ENCODE results near the gene CDK16. TPM values are rescaled to one million over a fixed set of nuclear protein-coding genes. Genes with fewer than 3 reads are reported as not detected.

The CDK16 gene
- total RNA-seq, 6 experiments from 2014 or later = 14.6 to 37.4 (median 29.5) TPM

- Histone ChIP-seq H3K9me3 (no peaks in the 10 kb centered on the region), H3K27me3 (no peaks in the 10 kb centered on the region), H3K4me1 (no peaks in the 10 kb centered on the region), H3K36me3 (peaks cover 0 to 17% (median under 1%) of the 10 kb centered on the region in 4 donors), H3K4me3 (no peak overlapping the region), H3K27ac (no peak overlapping the region)
- DNase-seq (no peak), ATAC-seq (no peak)
- intact Hi-C loops (cut with DNase I) = no loop called here
- TF ChIP-seq, protein P1, sequence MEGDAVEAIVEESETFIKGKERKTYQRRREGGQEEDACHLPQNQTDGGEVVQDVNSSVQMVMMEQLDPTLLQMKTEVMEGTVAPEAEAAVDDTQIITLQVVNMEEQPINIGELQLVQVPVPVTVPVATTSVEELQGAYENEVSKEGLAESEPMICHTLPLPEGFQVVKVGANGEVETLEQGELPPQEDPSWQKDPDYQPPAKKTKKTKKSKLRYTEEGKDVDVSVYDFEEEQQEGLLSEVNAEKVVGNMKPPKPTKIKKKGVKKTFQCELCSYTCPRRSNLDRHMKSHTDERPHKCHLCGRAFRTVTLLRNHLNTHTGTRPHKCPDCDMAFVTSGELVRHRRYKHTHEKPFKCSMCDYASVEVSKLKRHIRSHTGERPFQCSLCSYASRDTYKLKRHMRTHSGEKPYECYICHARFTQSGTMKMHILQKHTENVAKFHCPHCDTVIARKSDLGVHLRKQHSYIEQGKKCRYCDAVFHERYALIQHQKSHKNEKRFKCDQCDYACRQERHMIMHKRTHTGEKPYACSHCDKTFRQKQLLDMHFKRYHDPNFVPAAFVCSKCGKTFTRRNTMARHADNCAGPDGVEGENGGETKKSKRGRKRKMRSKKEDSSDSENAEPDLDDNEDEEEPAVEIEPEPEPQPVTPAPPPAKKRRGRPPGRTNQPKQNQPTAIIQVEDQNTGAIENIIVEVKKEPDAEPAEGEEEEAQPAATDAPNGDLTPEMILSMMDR (IDR thresholded peaks at IDR 0.05) = no peak
- no peak for TF ChIP-seq POLR2A (IDR thresholded peaks at IDR 0.05)
- 65% methylated on average over 2 of the region's 2 CpGs for WGBS (ENCODE audit: insufficient coverage, low coverage, low lambda C conversion rate, missing lambda C conversion rate)
Measured at GRCh38 chrX:47171996-47172395, 46.5 kb upstream of the CDK16 start.

DNA sequence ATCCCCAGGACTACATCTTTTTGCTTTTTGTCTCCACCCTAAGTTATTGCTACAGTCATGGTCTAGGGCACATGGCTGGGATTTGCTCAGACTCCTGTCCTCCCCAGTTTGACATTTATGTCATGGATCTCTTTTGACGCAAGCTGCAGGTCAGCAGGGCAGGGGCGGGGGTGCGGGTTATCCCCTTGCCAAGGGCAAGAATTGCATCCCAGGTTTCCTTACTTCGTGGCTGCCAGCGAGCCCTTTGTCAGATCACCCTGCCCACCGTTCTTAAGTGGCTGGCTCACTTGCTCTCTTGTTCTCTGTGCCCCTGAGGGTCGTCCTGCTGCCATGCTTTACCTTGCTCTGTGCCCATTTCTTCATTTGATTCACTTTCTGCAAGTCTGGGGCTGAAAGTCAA, 45.9 kb upstream of the CDK16 start:
- no peak overlapping the region for H3K27ac ChIP-seq
- 48% methylated on average over 3 of the region's 7 CpGs for WGBS (ENCODE audit: insufficient coverage, low coverage, low lambda C conversion rate, missing lambda C conversion rate)
- no peaks in the 10 kb centered on the region for H3K27me3 ChIP-seq
- no peaks in the 10 kb centered on the region for H3K4me1 ChIP-seq
- intact Hi-C loops (cut with DNase I) = no loop called here
- H3K9me3 ChIP-seq = no peaks in the 10 kb centered on the region
- TF ChIP-seq POLR2A (IDR thresholded peaks at IDR 0.05) = no peak
- TF ChIP-seq, protein P1 (IDR thresholded peaks at IDR 0.05) = no peak
- no peak for DNase-seq
- H3K4me3 ChIP-seq = no peak overlapping the region
- H3K36me3 ChIP-seq = peaks cover 0 to 20% (median 3%) of the 10 kb centered on the region in 4 donors
- ATAC-seq = no peak

- no peak overlapping the region for H3K4me3 ChIP-seq
- ATAC-seq (no peak), DNase-seq (peak in 1 of 3 donors; percentile 25)
- peaks cover 0 to 26% (median 3%) of the 10 kb centered on the region in 4 donors for H3K36me3 ChIP-seq
- intact Hi-C loops (cut with DNase I) = no loop called here
- H3K27me3 ChIP-seq = no peaks in the 10 kb centered on the region
- no peak overlapping the region for H3K27ac ChIP-seq
- H3K4me1 ChIP-seq = no peaks in the 10 kb centered on the region
- H3K9me3 ChIP-seq = no peaks in the 10 kb centered on the region
- TF ChIP-seq, protein P1 (IDR thresholded peaks at IDR 0.05) = no peak
- no peak for TF ChIP-seq POLR2A (IDR thresholded peaks at IDR 0.05)
- WGBS (ENCODE audit: insufficient coverage, low coverage, low lambda C conversion rate, missing lambda C conversion rate) = 76% methylated on average over 7 of the region's 18 CpGs
Measured at GRCh38 chrX:47172971-47173792, 45.3 kb upstream of the CDK16 start.

DNA sequence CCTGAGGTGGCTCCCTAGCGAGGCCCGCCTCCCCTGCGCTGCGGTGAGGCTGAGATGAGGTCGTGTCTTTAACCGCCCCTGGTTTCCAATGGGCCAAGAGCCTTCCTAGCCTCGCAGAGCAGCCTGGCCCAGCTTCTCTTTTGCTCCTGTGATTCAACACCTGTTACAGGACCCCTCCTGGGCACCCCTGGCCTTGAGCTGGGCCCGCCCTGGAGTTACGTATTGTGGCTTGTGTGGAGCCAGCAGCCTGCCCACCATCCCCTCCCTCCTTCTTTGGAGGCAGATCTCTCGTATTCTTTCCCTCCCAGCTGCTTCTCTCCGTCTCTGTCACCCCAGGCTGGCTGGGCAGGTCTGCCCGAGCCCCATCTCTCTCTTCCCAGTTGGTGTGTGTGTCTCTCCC, 44.1 kb upstream of the CDK16 start:
- Histone ChIP-seq H3K4me1 (no peaks in the 10 kb centered on the region), H3K27me3 (no peaks in the 10 kb centered on the region), H3K36me3 (peaks cover 0 to 34% (median 3%) of the 10 kb centered on the region in 4 donors), H3K9me3 (no peaks in the 10 kb centered on the region), H3K27ac (no peak overlapping the region), H3K4me3 (no peak overlapping the region)
- WGBS (ENCODE audit: insufficient coverage, low coverage, low lambda C conversion rate, missing lambda C conversion rate) = 68% methylated on average over 5 of the region's 12 CpGs
- TF ChIP-seq POLR2A (IDR thresholded peaks at IDR 0.05) = no peak
- TF ChIP-seq, protein P1 (IDR thresholded peaks at IDR 0.05) = no peak
- ATAC-seq (no peak), DNase-seq (no peak)
- intact Hi-C loops (cut with DNase I) = no loop called here
